GM19438 (cell line): Measurements from ENCODE around the gene APOB.

ENCODE experiments used
- ATAC-seq: cut with Tn5 transposase; IDR thresholded peaks from one replicate; pipeline ENCODE4 v1.9.1; 2021; ENCODE audit warnings: low read depth; ENCODE audit not compliant: unreplicated experiment

APOB gene

GRCh38 chr2:20953146-20953824, 90.6 kb downstream of the APOB start:
- ATAC-seq: no peak
